Stimulated activated CD8-positive, alpha-beta memory T cell treated with anti-CD3 and anti-CD28 coated beads, Interleukin-15, amount 100 ng/mL, for 48 hours (primary cell): Measurements from ENCODE around the gene PSMD14.
"Not testable (repeated sequence)": the region's sequence is repeated elsewhere in the genome, so short reads cannot be mapped to it uniquely, and the experiment has no call there.

Experiments used
- DNase-seq, 2 donors: peaks; one replicate each; pipeline ENCODE4 v3.0.0-alpha.2; 2020; ENCODE audit warnings: low read depth in 2 of 2

PSMD14 gene

GRCh38 chr2:161337247-161337646 lies 29.0 kb downstream of the PSMD14 start:
- no peak for DNase-seq

- not testable (repeated sequence) for DNase-seq
These were observed 31.3 kb downstream of the PSMD14 start for GRCh38 chr2:161339532-161339931.

- not testable (repeated sequence) for DNase-seq
These were observed 32.7 kb downstream of the PSMD14 start for GRCh38 chr2:161340930-161341413.

DNA sequence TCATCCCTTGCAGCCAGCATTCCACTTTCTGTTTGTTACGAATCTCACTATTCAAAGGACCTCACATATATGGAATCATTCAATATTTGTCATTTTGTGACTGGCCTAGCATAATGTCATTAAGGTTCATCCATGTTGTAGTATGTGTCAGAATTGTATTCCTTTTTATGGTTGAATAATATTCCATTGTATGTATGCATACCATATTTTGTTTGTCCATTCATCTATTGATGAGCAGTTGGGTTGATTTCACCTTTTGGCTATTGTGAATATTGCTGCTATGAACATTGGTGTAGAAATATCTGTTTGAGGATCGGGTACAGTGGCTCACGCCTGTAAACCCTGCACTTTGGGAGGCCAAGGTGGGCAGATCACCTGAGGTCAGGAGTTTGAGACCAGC lies 35.0 kb downstream of the PSMD14 start:
- no peak for DNase-seq

GRCh38 chr2:161344692-161345091 lies 36.5 kb downstream of the PSMD14 start:
- no peak for DNase-seq

DNA sequence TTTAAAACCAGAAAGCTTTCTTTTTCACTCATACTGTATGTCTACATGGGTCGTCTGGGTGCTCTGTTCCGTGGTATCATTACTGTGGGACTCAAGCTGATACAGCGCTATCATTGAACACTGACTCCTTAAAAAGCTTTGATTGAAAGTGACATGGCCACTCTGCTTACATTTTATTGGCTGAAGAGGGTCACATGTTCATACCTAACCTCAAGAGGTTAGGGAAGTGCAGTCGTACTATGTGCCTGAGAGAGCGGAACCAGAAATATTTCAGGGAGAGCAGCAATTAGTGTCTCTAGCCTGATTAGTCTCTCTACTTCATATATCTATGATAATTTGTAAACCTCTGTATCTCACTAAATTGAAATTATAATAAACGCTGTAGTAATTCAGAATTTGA lies 43.5 kb downstream of the PSMD14 start:
- no peak for DNase-seq

DNA sequence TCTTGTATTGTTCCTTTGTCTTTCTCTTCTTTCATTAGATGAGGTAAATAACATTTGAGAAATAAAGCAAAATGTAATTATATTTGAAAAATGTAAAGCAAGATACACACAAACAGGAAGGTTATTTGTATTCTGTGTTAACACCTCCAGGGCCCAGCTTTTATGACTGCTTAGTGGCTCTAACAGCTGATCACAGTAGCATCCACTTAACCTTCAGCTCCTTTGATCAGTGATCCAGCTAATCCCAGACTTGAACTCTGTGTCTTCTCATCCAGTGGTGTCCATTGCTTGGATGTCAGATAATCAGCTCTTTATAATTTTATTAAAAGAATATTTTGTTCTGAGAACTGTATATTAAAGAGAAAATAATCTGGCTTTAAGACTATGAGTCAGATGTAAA lies 44.5 kb downstream of the PSMD14 start:
- DNase-seq: no peak

GRCh38 chr2:161353543-161353942 lies 45.3 kb downstream of the PSMD14 start:
- no peak for DNase-seq

DNA sequence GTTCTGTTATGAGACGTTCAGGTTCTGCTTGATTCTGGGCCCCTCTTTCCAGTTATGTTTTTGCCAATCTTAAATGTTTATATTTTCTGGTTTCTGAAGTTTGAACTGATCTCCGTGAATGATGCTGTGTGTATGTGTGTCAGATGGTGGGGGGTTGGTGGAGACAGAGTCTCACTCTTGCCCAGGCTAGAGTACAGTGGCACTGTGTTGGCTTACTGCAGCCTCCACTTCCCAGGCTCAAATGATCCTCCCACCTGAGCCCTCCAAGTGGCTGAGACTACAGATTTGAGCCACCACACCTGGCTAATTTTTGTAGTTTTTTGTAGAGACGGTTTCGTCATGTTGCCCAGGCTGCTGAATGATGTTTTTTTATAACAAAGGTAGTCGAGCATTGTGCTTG lies 45.9 kb downstream of the PSMD14 start:
- no peak for DNase-seq

DNA sequence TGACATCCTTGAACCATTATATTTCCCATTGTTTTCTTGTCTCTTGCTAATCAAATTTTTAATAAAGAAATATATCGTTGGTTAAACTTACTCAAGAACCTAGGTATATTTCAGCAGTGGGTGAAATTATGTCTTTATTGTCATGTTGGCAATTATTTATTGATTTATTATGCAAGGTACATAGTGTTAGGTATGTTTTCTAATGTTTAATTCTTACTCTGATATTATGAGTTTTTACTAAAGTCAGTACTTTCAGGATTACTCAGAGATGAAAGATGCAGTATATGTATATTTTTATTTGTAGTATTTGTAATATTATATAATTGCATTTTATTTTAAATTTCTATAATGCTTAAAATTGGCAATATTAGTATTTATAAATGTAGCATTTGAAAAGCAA lies 46.9 kb downstream of the PSMD14 start:
- DNase-seq: no peak

DNA sequence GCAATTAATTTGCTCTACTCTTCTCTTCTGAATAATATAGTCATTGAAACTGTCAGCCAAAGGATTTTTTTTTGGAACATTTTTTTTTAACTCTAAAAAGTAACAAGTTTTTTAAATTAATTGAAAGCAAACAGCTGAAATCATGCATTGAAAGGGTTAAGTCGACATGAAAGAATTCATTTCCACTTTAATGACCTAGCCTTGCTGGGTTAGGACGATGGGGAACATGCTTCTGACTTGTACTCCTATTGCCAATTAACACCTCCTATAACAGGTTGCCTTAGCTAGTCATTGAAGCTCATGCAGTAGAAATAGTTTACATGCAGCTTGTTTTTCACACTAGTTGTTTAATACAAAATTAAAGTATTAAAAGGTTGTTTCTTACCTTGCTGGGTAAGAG lies 47.8 kb downstream of the PSMD14 start:
- no peak for DNase-seq

DNA sequence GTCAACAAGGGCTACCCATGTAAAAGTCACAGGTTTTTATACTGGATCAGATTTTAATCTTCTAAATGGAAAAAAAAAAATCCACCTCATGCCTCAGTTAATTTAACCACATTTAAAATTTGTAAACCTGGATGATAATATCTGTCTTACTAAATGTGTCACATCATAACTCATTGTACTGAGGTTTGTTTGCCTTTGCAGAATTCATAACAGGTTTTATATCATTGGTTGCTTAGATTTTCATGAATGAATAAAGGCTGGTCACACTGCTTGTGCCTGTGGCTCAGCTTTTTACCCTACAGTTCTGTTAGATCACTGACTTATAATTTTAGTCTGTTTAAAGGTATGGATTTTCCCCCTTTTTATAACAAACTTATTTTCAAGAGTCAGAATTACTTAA lies 48.9 kb downstream of the PSMD14 start:
- DNase-seq: no peak

GRCh38 chr2:161358838-161359237 lies 50.6 kb downstream of the PSMD14 start:
- DNase-seq: no peak

- DNase-seq: not testable (repeated sequence)
These were observed 52.0 kb downstream of the PSMD14 start for GRCh38 chr2:161360095-161360654.

- DNase-seq: no peak
These were observed 54.4 kb downstream of the PSMD14 start for GRCh38 chr2:161362568-161363166.

GRCh38 chr2:161367675-161368074 lies 59.5 kb downstream of the PSMD14 start:
- DNase-seq: no peak

DNA sequence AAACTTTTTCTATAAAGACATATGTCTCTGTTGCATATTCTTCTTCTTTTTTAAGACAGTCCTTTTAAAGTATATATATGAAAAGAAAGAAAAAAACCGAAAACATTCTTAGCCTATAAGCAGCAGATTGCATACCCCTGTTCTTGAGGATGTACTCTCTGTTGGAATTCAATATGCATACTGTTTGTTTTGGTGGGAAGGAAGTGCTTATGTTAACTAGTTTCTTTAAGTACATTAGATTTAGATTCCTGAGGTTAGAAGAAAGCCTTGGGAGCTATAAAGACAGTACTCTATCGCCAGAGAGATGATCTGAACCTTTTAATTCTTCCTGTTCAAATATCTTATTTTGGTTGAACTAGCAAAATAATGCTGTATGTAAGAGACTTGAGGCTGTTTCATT lies 61.1 kb downstream of the PSMD14 start:
- DNase-seq: no peak

DNA sequence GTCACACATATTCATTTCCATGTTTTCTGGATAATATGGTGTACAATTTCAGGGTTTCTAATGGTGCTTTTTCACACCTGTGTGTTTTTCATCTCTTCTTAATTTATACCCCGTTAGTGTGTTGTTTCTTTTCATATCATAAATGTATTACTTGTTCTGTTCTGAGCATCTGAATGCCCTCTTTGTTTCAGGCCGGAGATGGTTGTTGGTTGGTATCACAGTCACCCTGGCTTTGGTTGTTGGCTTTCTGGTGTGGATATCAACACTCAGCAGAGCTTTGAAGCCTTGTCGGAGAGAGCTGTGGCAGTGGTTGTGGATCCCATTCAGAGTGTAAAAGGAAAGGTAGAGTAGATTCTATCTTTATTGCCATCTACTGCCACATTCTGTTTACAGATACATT lies 62.8 kb downstream of the PSMD14 start:
- no peak for DNase-seq

GRCh38 chr2:161371869-161372268 lies 63.6 kb downstream of the PSMD14 start:
- no peak for DNase-seq

- no peak for DNase-seq
These were observed 65.7 kb downstream of the PSMD14 start for GRCh38 chr2:161373942-161374341.

DNA sequence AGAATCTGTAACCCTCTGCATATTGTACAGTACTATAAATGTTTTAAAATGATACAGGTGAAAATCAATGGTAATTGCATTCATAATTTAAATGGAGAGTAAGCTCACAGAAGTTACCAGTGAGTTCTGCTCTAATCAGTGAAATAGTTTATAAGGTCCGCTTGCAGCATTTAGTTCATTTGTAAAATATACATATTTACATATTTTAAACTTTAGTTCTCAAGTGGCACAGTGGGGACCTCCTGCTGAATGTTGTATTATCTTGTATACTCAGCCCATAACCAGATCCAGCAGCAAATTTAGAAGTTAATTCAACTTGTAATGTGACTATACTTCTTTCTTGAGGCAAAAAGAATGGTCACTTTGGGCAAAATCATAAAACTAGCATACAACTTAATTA lies 66.2 kb downstream of the PSMD14 start:
- no peak for DNase-seq

GRCh38 chr2:161379740-161380139 lies 71.5 kb downstream of the PSMD14 start:
- DNase-seq: no peak

- DNase-seq: no peak
These were observed 73.3 kb downstream of the PSMD14 start for GRCh38 chr2:161381546-161381945.

GRCh38 chr2:161382747-161383146 lies 74.5 kb downstream of the PSMD14 start:
- no peak for DNase-seq
